Measurements from ENCODE around the gene ZFAND3. TPM values are rescaled to one million over a fixed set of nuclear protein-coding genes. Genes with fewer than 3 reads are reported as not detected.

ZFAND3 gene
- total RNA-seq, 2 experiments from 2014 or later: 32.3 to 37.9 TPM

DNA sequence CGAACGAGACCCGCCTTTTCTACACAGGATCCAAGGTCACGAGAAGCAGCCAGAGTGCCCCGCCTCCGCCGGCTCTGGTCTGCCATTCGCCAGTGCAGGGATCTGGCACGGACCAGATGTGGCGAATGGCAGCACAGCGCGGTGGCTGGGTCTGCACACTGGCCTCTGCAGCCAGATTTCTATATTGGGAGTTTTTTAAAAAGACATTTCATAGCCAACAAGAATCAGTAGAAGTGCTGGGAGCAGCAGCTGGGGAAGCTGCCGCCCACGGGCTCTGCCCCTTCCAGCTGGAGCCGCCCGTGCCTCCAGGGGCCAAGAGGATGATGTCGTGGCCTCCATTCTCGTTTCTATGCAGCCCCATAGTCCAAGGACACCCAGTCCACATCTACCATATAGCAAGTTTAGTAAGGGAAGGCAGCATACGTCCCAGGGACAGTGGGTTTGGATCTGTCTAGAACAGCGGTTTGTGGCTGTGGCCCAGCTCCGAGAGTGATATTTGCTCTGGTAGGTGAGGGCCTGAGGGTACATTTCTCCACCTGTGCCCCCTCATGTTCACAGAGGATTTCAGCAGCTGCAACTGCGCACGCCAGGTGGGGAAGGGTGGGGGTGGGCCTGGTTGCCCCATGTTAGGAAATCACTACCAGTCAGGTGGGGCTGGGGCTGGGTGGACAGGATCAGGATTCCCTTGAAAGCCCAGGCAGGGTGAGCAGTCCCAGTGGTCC, 333.7 kb downstream of the ZFAND3 start:
- Mint-ChIP-seq H3K27ac (no peak overlapping the region), H3K27me3 (no peaks in the 10 kb centered on the region), H3K36me3 (ENCODE audit: low read depth) (peaks cover 2% of the 10 kb centered on the region), H3K4me3 (no peak overlapping the region), H3K9me3 (no peaks in the 10 kb centered on the region), H3K4me1 (ENCODE audit: low read depth) (no peaks in the 10 kb centered on the region)
- no peak for DNase-seq
- intact Hi-C loops (cut with micrococcal nuclease): no loop called here
- TF ChIP-seq, protein P1, sequence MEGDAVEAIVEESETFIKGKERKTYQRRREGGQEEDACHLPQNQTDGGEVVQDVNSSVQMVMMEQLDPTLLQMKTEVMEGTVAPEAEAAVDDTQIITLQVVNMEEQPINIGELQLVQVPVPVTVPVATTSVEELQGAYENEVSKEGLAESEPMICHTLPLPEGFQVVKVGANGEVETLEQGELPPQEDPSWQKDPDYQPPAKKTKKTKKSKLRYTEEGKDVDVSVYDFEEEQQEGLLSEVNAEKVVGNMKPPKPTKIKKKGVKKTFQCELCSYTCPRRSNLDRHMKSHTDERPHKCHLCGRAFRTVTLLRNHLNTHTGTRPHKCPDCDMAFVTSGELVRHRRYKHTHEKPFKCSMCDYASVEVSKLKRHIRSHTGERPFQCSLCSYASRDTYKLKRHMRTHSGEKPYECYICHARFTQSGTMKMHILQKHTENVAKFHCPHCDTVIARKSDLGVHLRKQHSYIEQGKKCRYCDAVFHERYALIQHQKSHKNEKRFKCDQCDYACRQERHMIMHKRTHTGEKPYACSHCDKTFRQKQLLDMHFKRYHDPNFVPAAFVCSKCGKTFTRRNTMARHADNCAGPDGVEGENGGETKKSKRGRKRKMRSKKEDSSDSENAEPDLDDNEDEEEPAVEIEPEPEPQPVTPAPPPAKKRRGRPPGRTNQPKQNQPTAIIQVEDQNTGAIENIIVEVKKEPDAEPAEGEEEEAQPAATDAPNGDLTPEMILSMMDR (IDR thresholded peaks at IDR 0.05): no peak
- CTCF ChIA-PET: no interaction called here
- ATAC-seq: no peak
- POLR2A ChIA-PET: no interaction called here

DNA sequence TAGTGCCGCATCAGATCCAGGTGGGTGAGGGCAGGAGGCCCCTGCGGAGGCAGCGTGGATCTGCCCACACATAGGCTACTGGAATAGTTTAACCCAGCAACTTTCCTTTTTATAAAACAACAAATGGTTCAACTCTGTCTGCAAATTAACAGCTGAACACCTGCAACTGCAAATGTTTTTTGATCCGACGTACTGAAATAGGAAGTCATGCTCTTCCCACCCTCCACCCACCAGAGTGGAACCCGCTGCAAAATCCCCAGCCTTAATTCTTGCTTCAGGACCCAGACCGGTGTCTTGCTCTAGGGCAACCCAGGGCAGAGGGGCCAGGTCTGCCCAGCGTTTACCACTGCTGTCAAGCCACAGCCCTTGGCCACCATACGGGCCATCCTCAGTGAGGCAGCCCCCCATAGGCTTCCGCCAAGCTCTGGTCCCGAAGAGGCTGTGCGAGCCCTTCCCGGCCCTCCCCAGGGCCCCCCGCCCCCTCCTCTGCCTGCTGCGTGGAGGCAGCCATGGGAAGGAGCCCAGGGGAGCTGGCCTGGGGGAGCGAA, 334.3 kb downstream of the ZFAND3 start:
- no peak for ATAC-seq
- H3K4me3 Mint-ChIP-seq: no peak overlapping the region
- peaks cover 2% of the 10 kb centered on the region for H3K36me3 Mint-ChIP-seq (ENCODE audit: low read depth)
- ChIA-PET POLR2A (no interaction called here), CTCF (no interaction called here)
- H3K4me1 Mint-ChIP-seq (ENCODE audit: low read depth): no peaks in the 10 kb centered on the region
- intact Hi-C loops (cut with micrococcal nuclease): no loop called here
- H3K27me3 Mint-ChIP-seq: no peaks in the 10 kb centered on the region
- no peak for DNase-seq
- H3K27ac Mint-ChIP-seq: no peak overlapping the region
- TF ChIP-seq, protein P1 (IDR thresholded peaks at IDR 0.05): no peak
- H3K9me3 Mint-ChIP-seq: no peaks in the 10 kb centered on the region

DNA sequence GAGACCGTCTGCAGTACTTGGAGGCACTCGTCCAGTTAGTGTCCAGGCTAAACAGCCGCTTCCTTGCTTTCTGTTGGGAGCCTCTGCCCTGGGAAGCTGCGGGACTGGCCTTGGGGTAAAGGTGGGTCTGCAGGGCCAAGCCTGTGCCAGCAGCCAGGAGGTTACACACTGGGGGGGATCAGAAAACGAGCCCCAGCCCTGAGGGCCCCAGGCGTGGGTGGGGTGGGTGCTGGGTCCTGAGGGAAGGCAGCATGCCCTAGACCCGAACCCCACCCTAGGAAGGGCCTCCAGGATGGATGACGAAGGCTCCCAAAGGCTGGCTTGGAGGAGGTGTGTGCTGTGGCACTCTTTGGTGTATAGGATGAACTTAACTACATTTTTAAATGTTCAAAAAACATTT, 335.2 kb downstream of the ZFAND3 start:
- DNase-seq (no peak), ATAC-seq (no peak)
- Mint-ChIP-seq H3K4me1 (ENCODE audit: low read depth) (no peaks in the 10 kb centered on the region), H3K27me3 (no peaks in the 10 kb centered on the region), H3K36me3 (ENCODE audit: low read depth) (peaks cover 2% of the 10 kb centered on the region), H3K4me3 (no peak overlapping the region), H3K27ac (peak overlapping the region; percentile 40), H3K9me3 (no peaks in the 10 kb centered on the region)
- POLR2A ChIA-PET: no interaction called here
- CTCF ChIA-PET: no interaction called here
- intact Hi-C loops (cut with micrococcal nuclease): no loop called here
- TF ChIP-seq, protein P1 (IDR thresholded peaks at IDR 0.05): no peak

DNA sequence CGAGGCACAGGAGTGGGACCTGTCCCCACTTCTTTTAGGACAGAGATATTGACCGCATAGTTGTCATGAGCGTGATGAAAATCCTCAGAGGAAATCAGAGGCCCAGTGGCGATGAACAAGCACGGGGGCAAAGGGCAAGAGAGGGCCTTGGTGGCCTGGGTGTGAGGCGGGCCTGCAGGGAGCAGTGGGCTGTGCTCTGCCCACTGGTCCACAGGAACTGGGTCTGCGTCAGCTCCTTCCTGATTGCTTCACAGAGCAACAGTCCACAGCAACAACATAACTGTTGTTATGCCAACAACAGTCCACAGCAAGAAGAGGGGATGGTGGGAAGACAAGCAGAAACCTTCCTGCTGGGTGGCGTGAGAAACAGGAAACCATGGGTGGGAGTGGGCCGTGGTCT, 335.6 kb downstream of the ZFAND3 start:
- POLR2A ChIA-PET: no interaction called here
- no peak for ATAC-seq
- CTCF ChIA-PET: no interaction called here

DNA sequence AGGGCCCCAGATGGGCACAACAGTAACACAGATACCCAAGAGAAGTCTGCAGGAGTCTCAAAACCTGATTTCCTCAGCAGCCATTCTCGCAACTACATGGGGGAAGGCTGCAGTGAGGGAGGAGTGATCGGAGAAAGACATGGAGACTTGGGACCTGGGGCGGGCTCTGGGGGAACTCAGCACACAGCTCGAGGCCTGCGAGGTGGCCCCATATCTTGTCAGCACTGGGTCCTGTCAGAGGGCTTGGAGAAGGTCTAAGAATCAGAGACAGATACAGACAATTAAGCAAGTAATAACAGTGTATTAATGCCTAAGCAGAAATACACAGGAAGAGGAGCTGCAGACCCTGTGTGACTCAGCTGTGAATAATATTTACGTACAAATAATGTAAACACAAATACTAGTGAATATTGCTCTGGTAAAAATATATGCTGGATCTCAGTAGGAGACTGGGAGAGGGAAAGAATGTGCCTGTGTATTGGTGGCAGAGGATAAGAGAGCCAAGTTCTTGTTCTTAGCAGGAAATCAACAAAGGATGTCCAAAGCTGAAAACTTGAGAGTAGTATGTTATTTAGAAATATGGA, 336.2 kb downstream of the ZFAND3 start:
- ChIA-PET POLR2A (no interaction called here), CTCF (no interaction called here)
- Mint-ChIP-seq H3K27me3 (no peaks in the 10 kb centered on the region), H3K4me3 (no peak overlapping the region), H3K9me3 (no peaks in the 10 kb centered on the region), H3K4me1 (ENCODE audit: low read depth) (no peaks in the 10 kb centered on the region), H3K36me3 (ENCODE audit: low read depth) (peaks cover 4% of the 10 kb centered on the region), H3K27ac (no peak overlapping the region)
- ATAC-seq (no peak), DNase-seq (no peak)
- TF ChIP-seq, protein P1 (IDR thresholded peaks at IDR 0.05): no peak
- intact Hi-C loops (cut with micrococcal nuclease): no loop called here

More for the DNA sequence above, 335.6 kb downstream of the ZFAND3 start:
- Mint-ChIP-seq H3K4me3 (no peak overlapping the region), H3K4me1 (ENCODE audit: low read depth) (no peaks in the 10 kb centered on the region), H3K27me3 (no peaks in the 10 kb centered on the region), H3K36me3 (ENCODE audit: low read depth) (peaks cover 3% of the 10 kb centered on the region), H3K9me3 (no peaks in the 10 kb centered on the region), H3K27ac (peak overlapping the region; percentile 40)
- no peak for DNase-seq
- TF ChIP-seq, protein P1 (IDR thresholded peaks at IDR 0.05): no peak
- intact Hi-C loops (cut with micrococcal nuclease): no loop called here

Measured in activated CD8-positive, alpha-beta T cell treated with anti-CD3 and anti-CD28 coated beads for 36 hours (primary cell).